NCI-H524 (cell line): ENCODE data around the gene PRR23B.
"Not testable (repeated sequence)": the region's sequence is repeated elsewhere in the genome, so short reads cannot be mapped to it uniquely, and the experiment has no call there.

Experiments
- DNase-seq, 2 experiments: peaks; one replicate each; lab custom pipeline; 2025; lab: John Stamatoyannopoulos, UW

PRR23B gene

DNA sequence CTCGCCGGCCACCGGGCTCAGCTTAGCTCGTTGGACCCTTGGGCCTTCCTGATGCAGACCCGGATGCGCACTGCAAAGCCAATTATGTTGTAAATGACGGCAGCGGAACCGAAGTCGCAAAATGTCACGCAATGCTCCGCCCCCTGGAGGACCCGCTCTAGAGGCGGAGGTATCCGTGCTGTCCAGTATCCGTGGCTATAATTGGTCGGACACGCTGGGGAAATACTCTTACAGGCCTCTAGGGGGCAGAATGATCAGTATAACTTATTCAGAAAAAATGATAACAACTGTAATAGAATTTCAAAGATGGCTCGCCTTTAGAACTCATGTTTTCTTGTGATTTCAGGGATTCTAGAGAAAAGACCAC lies at the start of gene PRR23B:
Gene PRR23B (minus strand): TSS at position 59 of the 367 bp plus-strand sequence. CDS start 265 bp downstream, outside the sequence.
- peak in 1 of 2 experiments; percentile 9 for DNase-seq

DNA sequence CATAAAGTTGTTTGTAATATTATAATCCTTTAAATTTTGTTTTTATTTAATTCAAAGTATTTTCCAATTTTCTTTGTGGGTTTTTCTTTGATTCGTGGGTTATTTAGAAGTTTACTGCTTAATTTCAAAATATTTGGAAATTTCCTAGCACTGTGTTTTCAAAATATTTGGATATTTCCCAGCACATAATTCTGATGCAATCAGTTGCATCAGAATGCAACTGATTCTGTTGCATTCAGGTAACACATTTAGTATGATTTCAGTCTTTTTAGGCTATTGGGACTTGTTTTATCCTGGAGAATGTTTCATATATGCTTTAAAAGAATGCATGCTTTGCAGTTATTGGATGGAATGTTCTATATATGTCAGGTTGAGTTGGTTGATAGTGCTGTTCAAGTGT lies 42.2 kb upstream of the PRR23B start:
- DNase-seq: no peak

DNA sequence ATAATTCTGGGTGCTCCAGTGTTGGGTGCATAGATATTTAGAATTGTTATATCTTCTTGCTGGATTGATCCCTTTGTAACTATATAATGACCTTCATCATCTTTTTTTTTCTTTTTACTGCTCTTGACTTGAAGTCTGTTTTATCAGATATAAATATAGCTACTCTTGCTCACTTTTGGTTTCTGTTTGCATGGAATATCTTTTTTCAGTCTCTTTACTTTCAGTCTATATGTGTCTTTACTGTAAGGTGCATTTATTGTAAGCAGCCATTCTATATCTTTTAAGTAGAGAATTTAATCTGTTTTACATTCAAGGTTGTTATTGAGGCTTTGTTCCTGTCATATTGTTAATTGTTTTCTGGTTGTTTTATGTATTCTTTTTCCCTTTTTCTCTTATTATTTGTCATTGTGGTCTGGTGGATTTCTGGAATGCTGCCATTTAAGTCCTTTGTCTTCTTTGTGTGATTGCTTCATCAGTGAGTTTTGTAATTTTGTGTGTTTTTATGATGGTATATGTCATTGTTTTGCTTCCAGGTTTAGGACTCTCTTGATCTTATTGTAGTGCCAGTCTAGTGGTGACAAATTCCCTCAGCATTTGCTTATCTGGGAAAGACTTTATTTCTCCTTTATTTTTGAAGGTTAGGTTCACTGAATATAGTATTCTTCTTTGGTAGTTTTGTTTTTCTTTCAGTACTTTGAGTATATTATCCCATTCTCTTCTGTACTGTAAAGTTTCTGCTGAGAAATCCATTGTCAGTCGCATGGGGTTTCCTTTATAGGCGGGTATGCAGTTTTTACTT lies 32.3 kb upstream of the PRR23B start:
- DNase-seq: no peak

DNA sequence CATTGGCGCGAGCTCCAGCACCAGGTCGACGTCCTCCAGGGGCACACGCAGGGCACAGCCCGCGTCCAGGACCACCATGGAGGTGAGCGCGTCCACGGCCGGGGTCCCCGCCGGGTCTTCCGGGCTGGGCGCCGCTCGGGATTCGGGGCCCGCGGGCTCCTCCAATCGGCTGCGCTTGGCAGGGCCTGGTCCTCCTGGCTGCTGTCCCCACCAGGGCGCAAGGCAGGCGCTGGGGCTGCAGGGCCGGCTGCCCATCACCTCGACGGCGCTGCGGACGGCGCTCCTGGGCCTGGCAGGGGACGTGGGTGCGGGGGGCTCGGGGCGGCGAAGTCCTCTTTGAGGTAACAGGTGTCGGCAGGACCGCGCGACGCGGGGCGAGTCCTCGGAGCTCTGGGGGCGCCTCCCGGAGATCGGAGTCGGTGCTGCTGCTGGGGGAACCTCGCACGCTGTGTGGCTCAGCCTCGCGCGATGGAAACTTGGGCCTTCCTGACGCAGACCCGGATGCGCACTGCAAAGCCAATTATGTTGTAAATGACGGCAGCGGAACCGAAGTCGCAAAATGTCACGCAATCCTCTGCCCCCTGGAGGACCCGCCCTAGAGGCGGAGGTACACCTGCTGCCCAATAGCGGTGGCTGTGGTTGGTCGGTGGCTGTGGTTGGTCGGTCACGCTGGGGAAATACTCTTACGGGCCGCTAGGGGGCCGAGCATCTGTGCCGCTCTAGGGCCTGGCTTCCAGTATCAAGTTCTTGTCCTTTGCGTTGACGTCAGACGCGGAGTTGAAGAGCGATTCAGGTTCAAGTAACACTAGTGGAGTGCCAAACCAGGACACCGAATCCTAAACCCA lies 23.9 kb upstream of the PRR23B start, which contains the start of gene PRR23C:
Gene PRR23C (minus strand): TSS at position 527 of the 845 bp plus-strand sequence. CDS start 272 bp downstream, at position 255.
- no peak for DNase-seq

DNA sequence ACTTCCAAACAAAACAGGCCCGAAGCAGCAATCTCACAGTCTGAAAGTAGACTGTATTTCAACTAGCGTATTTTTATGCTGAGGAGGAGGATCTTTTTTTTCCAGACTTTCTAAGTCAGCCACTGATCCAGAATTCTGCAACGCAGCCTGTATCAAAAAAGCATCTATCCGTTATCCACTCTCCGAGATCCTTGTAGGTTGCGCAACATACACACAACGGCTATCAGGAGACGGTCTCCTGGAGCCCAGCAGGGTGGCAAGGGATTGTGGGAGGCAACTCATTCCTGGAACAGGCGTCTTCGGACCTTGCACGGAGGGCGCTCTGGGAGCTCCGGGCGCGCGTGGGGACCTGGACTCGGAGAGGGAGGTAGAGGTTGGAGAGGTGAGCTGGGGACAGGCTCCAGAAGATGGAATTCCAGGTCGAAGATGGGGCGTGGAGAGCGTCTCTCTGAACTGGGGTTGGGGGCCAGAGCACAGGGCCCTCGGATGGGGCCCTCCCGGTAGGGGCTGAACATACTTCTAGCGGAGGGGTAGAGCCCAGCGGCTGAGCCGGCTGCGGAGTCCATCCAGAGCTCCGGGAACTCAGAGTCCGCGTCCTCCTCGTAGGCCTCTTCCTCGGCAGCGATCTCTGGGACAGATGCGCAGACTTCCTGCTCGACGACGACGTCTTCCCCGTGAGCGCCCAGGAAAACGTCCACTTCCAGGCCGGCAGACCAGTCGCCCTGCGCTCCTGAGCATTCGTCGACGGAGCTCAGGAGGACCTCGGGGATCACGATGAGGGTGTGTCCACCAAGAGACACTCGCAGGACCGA lies 23.0 kb upstream of the PRR23B start:
- no peak for DNase-seq

DNA sequence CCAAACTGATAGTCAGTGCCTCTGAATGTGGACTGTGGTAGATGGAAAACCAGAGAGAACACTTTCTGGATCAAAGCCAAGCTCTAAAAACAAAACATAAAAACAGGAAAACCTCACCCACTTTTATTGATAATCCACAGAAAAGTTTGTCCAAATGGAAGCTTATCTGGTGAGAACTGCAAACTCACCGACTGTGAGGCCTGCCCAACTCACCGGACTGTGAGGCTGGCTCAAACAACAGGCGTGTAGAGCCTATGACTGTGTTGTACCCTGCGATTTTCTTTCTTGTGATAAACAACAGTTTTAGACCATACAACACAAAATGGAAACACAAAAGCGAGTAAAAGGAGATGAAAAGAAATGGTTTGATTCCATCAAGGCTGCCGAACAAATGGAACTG lies 16.8 kb upstream of the PRR23B start:
- no peak for DNase-seq

DNA sequence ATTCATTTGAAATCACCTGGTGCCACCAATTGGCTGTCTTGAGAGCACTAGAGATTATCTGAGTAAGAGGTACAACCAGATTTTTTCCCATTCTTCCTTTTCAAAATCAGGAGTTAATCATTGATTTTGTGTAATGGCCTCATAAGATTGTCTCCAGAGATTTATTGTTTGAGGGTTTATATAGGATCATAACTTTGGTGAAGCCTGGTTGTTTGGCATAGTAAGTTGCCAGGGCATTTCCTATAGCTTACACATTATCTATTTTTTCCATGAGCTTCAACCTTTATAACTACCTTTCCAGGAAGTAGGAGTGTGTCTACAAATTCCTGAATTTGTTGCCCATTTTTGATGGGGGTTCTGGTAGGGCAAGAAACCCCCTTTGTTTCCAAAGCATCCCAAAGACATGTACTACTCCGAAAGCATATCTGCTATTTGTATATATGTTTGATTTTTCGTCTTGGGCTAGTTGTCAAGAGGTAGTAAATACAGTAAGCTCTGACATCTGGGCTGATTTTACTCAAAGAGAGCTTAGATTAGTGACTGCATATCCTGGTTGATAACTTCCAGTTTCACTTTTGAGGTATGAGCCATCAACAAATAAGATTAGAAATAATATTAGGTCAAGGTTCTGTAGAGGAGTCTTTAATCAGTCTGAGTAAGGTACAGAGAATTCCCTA lies 11.7 kb upstream of the PRR23B start:
- DNase-seq: no peak

DNA sequence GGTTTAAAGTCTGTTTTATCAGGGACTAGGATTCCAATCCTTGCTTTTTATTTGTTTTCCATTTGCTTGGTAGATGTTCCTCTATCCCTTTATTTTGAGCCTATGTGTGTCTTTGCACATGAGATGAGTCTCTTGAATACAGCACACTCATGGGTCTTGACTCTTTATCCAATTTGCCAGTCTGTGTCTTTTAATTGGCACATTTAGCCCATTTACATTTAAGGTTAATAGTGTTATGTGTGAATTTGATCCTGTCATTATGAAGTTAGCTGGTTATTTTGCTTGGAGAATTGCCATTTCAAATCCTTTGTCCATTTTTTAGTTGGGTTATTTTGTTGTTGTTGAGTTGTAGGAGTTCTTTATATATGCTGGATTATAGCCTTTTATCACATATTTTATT lies 9.8 kb upstream of the PRR23B start:
- not testable (repeated sequence) for DNase-seq

DNA sequence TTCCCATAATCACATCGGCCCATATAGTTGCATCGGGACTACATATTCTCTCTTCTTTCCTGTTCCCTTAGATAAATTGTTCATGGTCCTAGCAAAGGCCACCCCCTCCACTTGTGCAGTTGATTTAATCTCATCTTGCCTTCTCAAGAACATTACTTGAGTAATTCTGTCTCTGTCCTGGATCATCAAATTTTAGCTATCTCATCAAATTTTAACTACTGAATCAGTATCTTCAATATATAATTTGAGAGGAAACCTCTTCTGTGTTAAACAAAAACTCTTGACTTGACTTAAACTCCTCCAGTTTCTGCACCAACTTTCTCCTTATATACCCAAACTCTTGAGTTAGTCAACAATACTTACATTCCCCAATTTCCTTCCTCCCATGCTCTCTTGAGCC lies 4.2 kb upstream of the PRR23B start:
- no peak for DNase-seq

DNA sequence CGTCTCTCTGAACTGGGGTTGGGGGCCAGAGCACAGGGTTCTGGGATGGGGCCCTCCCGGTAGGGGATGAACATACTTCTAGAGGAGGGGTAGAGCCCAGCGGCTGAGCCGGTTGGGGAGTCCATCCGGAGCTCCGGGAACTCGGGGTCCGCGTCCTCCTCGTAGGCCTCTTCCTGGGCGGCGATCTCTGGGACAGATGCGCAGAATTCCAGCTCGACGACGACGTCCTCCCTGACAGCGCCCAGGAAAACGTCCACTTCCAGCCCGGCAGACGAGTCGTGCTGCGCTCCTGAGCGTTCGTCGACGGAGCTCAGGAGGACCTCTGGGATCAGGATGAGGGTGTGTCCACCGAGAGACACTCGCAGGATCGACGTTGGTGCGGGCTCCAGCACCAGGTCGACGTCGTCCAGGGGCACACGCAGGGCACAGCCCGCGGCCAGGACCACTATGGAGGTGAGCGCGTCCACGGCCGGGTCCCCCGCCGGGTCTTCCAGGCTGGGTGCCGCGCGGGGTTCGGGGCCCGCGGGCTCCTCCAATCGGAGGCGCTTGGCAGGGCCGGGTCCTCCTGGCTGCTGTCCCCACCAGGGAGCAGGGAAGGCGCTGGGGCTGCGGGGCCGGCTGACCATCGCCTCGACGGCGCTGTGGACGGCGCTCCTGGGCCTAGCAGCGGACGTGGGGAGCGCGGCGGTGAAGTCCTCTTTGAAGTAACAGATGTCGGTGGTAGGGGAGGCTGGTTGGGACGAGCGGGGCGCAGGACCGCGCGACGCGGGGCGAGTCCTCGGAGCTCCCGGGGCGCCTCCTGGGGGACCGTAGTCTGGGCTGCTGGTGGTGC lies 474 bp downstream of the PRR23B start:
- no peak for DNase-seq

DNA sequence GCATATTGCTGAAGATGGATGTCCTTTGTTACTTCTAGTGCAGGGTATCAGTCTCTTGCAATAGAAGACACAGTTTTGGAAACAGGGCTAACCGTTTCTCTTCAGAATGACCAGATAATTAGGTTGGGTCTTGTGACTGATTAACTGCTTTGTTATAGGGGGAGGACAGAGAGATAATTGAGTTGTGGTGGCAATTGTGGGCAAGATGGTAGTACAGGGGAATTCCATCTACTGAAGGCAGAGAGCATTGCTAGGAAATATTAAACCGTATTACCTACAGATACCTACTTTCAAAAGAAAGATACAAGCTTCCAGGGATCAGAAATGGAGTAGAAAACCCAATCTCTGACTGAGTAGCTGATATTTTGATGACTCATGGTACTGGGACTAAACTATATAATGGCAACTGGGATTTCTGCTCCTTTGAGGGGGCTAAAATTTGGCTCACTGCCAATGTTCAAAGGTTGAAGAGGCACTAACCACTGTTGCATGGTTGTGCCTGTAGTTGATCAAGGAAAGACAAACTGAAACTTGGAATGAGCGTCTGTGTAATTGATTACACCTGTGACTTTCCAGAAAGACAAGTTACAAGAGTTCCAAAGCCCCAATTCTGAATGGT lies 4.2 kb downstream of the PRR23B start:
- no peak for DNase-seq

DNA sequence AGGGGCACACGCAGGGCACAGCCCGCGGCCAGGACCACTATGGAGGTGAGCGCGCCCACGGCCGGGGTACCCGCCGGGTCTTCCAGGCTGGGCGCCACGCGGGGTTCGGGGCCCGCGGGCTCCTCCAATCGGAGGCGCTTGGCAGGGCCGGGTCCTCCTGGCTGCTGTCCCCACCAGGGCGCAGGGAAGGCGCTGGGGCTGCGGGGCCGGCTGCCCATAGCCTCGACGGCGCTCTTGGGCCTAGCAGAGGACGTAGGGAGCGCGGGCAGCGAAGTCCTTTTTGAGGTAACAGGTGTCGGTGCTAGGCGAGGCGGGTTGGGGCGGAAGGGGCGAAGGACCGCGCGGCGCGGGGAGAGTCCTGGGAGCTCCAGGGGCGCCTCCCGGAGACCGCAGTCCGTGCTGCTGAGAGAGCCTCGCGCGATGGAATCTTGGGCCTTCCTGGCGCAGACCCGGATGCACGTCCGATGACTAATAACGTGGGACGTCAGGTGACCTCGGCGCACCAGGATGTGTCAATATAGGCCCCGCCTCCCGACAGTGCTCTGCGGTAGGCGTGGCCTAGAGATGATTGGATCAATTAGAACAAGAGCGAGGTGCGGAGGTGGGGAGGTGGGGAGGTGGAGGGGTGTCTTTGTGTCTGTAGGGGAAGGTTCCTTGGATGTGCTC lies 14.5 kb downstream of the PRR23B start, which contains the start of gene PRR23A:
Gene PRR23A (minus strand): TSS at position 218 of the 666 bp plus-strand sequence. CDS start 0 bp downstream, at position 218.
- DNase-seq: no peak

DNA sequence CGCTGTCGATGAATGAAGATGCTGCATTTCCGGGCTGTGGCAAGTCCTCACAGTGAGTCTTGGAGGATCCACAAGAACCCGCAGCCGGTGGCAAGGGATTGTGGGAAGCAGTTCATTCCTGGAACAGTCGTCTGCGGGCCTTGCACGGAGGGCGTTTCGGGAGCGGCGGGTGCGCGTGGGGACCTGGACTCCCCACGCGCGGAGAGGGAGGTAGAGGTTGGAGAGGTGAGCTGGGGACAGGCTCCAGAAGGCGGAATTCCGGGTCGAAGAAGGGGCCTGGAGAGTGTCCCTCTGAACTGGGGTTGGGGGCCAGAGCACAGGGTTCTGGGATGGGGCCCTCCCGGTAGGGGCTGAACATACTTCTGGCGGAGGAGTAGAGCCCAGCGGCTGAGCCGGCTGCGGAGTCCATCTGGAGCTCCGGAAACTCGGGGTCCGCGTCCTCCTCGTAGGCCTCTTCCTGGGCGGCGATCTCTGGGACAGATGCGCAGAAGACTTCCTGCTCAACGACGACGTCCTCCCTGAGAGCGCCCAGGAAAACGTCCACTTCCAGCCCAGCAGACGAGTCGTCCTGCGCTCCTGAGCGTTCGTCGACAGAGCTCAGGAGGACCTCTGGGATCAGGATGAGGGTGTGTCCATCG lies 15.3 kb downstream of the PRR23B start:
- DNase-seq: no peak

DNA sequence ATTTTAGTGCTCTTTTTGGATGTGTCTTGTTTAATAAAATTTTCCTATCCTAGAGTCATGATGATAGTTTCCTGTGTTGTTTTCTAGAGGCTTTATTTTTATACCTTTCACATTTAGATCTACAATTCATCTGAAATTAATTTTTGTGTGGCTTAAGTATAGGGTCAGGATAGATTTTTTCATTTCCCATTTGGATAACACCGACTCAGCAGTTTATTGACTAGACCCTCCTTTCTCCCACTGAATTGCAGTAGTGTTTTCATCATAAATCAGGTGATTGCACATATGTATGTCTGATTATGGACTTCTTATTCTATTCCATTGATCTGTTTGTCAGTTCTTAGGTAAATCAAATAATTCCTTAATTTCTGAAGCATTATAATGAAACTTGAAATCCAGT lies 25.0 kb downstream of the PRR23B start:
- no peak for DNase-seq

DNA sequence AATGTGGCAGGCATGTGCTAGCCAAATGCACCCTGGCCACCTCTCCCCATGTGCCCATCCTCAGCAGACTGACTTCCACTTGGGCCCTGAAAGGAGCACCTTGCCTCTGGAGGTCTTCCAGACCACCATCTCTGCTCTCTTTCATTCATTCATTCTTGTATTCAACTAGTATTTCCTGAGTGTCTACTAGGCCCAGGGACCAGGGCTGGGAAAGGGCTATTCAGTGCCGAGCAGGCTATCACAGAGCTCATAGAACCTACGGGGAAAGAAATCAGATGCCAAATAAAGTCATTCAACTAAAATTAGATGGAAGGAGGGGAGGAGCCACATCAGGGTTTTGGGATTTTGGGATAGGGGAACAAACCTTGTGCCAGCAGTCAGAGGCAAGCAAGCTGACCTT lies 33.5 kb downstream of the PRR23B start:
- no peak for DNase-seq

DNA sequence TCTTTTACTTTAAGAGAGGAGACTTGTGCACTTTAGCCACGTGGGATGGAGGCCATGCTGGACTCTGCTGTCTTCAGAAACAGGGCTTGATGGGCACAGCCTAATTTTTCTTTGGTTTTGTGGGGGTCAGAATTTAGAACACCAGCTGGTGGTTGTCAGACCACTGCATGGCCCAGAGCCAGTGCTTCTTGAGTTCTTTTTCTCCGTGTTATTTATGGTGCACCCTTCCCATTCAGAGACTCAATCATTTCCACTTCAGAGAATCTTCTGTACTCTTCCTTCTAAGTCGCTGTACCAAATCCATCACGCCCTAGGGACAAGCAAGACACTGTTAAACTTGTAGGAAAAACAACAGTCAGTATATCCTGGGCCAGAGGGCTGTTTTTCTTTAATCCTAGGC lies 34.8 kb downstream of the PRR23B start:
- no peak for DNase-seq

DNA sequence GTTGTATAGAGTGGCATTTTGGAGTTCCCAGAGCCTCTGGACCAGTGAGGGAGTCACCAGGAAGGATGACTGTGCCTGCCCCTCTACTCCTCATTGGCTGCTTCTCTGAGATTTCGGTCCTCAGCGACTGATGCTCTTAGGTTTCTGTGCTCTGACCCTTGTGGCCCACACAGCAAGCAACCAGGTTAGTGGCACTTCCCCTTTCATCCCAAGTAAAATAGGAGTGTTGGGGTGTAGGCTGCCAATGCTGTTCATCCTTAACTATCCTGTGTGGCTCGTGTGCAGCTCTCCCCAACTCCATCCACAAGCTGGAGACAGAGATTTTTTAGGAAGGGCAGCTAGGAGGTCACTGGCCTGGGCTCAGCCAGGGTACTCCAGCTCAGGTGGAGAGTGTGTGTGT lies 35.9 kb downstream of the PRR23B start:
- DNase-seq: no peak

DNA sequence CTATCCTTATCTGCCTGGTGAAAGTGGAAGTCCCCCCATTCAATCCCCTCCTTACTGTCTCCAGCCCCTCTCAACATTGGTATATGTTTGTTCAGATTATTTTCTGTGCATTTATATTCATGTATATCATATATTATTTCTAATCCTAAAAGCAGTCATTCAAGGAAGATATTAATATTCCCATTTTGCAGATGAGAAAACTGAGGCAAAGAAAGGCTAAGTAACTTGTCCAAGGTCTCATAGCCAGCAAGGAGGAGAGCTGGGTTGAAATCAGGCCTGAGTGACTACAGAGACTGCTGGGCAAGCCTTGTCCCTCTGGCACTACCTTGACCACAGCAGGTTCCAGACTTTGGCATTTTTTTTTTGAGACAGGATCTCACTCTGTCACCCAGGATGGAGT lies 44.7 kb downstream of the PRR23B start:
- no peak for DNase-seq

DNA sequence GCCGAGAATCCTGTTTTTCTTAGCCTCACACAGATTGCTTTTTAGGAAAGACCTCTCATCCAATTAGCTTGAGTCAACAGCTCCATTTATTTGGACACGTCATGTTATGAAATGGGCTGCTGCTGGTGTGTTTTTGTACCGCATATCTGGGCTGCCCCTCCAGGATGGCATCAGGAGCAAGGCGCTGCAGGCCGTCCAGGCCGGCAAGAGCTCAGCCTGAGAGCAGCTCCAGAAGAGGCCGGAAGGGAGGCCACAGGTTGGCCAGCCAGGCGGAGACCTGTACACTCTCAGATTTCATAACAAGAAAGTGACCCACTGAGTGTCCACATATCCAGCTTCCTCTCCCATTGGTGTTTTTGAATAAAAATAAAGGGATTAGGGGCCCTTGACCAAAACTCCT lies 45.4 kb downstream of the PRR23B start:
- DNase-seq: peak in 1 of 2 experiments; percentile 10
